Progenitor cell of endocrine pancreas (in vitro differentiated cells): Measurements from ENCODE around the gene SLC10A7. TPM values are rescaled to one million over a fixed set of nuclear protein-coding genes. Genes with fewer than 3 reads are reported as not detected.

Experiments
- DNase-seq: peaks from one replicate; pipeline ENCODE4 v3.0.0; 2021; ENCODE audit warnings: low spot score; ENCODE audit not compliant: unreplicated experiment
- H3K27ac Mint-ChIP-seq: 2 replicates; pipeline ENCODE4 v1.8.0; 2021; ENCODE audit warnings: mild to moderate bottlenecking, moderate library complexity, mixed read lengths
- H3K27me3 Mint-ChIP-seq: 2 replicates; pipeline ENCODE4 v1.8.0; 2021; ENCODE audit warnings: mixed read lengths
- H3K36me3 Mint-ChIP-seq: 2 replicates; pipeline ENCODE4 v1.8.0; 2022; ENCODE audit warnings: mixed read lengths; ENCODE audit not compliant: insufficient read depth
- H3K4me1 Mint-ChIP-seq: 2 replicates; pipeline ENCODE4 v1.8.0; 2021; ENCODE audit warnings: low read depth, mixed read lengths
- H3K4me3 Mint-ChIP-seq: 2 replicates; pipeline ENCODE4 v1.8.0; 2021; ENCODE audit warnings: low read depth, mild to moderate bottlenecking, moderate library complexity, mixed read lengths
- H3K9me3 Mint-ChIP-seq: 2 replicates; pipeline ENCODE4 v1.8.0; 2021; ENCODE audit warnings: low read depth, mixed read lengths
- total RNA-seq: library from RNA; stranded (reverse); gene quantifications from 2 replicates; pipeline ENCODE4 v1.2.1, GENCODE V29; 2021
- TF ChIP-seq, protein P1 (sequence below): fragments of 200-600 bp; sonication (generic); IDR thresholded peaks from one replicate; pipeline ENCODE4 v1.5.0; 2021; ENCODE audit warnings: antibody characterized with exemption, mild to moderate bottlenecking; ENCODE audit not compliant: unreplicated experiment

Gene SLC10A7
- total RNA-seq, 1 donor from 2014 or later: 14.1 TPM

DNA sequence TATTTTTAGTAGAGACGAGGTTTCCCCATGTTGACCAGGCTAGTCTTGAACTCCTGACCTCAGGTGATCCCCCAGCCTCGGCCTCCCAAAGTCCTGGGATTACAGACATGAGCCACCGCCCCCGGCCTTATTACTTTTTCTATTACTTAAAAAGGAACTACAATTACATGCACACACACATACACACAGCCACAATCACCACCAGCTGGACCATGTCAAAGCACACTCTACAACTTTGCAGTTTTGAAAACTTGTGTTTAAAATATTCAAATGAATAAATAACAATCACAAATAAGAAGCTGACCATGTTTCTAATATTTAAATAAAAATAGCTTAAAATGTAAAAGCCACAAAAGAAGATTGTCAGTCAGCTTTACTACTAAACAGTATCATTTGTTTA lies 23.4 kb downstream of the SLC10A7 start:
- TF ChIP-seq, protein P1, sequence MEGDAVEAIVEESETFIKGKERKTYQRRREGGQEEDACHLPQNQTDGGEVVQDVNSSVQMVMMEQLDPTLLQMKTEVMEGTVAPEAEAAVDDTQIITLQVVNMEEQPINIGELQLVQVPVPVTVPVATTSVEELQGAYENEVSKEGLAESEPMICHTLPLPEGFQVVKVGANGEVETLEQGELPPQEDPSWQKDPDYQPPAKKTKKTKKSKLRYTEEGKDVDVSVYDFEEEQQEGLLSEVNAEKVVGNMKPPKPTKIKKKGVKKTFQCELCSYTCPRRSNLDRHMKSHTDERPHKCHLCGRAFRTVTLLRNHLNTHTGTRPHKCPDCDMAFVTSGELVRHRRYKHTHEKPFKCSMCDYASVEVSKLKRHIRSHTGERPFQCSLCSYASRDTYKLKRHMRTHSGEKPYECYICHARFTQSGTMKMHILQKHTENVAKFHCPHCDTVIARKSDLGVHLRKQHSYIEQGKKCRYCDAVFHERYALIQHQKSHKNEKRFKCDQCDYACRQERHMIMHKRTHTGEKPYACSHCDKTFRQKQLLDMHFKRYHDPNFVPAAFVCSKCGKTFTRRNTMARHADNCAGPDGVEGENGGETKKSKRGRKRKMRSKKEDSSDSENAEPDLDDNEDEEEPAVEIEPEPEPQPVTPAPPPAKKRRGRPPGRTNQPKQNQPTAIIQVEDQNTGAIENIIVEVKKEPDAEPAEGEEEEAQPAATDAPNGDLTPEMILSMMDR: no peak
- H3K4me3 Mint-ChIP-seq: no peak overlapping the region
- H3K27ac Mint-ChIP-seq: no peak overlapping the region
- peaks cover 2% of the 10 kb centered on the region for H3K36me3 Mint-ChIP-seq
- H3K4me1 Mint-ChIP-seq: peaks cover 13% of the 10 kb centered on the region
- DNase-seq: no peak
- H3K9me3 Mint-ChIP-seq: no peaks in the 10 kb centered on the region
- no peaks in the 10 kb centered on the region for H3K27me3 Mint-ChIP-seq

DNA sequence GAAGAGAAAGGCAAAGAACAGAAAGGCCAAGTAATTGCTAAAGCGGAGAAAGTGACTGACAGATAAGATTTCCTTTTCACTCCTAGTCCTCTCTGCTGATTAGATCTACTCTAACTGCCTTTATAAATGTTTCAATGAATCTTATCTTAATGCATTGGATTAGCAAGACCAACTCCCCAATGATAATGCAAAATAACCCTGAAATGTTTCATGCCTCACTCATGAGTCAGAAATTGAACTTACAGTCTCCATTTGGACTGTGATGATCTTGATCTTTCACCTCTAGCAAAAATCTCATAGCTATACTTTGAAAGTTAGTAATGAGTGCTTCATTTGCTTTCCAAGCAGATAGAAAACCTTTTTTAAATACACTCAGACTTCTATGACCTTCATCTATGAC lies 26.5 kb downstream of the SLC10A7 start:
- TF ChIP-seq, protein P1: no peak
- Mint-ChIP-seq H3K27ac (no peak overlapping the region), H3K9me3 (no peaks in the 10 kb centered on the region), H3K4me3 (no peak overlapping the region), H3K36me3 (peaks cover 3% of the 10 kb centered on the region), H3K27me3 (no peaks in the 10 kb centered on the region), H3K4me1 (peaks cover 13% of the 10 kb centered on the region)
- DNase-seq: no peak

DNA sequence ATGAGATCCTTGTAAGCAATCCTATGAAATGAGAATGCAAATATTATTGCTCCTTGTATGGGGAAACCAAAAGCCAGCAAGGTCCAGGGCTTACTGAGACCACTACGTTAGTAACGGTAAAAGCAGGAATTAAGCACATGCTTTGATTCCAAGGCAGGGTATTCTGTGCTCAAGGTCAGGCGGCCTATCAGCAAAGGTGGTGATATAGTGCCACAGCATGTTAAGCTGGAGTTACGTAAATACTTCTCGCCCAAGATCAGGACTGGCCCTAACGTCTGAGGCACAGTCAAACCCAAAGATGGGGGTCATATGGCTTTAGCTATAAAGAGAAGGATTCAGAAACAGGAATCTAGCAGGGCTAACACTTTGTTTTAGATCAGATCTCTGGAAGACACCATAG lies 27.6 kb downstream of the SLC10A7 start:
- Mint-ChIP-seq H3K9me3 (no peaks in the 10 kb centered on the region), H3K4me3 (no peak overlapping the region)

DNA sequence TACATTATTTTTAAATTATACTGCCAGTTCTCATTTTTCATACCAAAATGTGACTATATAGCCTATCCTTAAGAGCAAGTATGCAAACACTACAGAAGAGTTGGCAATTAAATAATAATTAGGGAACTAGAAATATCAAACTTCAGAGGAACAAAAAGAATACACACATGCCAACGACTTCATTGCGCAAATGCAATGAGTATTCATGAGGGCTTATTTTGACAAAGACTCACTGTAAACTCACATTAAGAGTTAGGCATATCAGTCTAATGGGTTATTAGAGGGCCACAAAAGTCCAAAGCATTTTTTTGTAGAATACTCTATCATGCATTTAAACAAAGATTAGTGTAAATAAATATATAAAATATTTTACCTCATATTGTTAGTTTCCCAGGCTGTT lies 31.6 kb downstream of the SLC10A7 start:
- peaks cover 3% of the 10 kb centered on the region for H3K36me3 Mint-ChIP-seq
- H3K27ac Mint-ChIP-seq: no peak overlapping the region
- H3K4me1 Mint-ChIP-seq: no peaks in the 10 kb centered on the region
- H3K4me3 Mint-ChIP-seq: no peak overlapping the region
- TF ChIP-seq, protein P1: no peak
- H3K27me3 Mint-ChIP-seq: no peaks in the 10 kb centered on the region
- no peaks in the 10 kb centered on the region for H3K9me3 Mint-ChIP-seq
- DNase-seq: no peak

More for the DNA sequence above, 27.6 kb downstream of the SLC10A7 start:
- TF ChIP-seq, protein P1: no peak
- DNase-seq: no peak
- H3K36me3 Mint-ChIP-seq: peaks cover 3% of the 10 kb centered on the region
- H3K4me1 Mint-ChIP-seq: peaks cover 13% of the 10 kb centered on the region
- H3K27ac Mint-ChIP-seq: no peak overlapping the region
- no peaks in the 10 kb centered on the region for H3K27me3 Mint-ChIP-seq

DNA sequence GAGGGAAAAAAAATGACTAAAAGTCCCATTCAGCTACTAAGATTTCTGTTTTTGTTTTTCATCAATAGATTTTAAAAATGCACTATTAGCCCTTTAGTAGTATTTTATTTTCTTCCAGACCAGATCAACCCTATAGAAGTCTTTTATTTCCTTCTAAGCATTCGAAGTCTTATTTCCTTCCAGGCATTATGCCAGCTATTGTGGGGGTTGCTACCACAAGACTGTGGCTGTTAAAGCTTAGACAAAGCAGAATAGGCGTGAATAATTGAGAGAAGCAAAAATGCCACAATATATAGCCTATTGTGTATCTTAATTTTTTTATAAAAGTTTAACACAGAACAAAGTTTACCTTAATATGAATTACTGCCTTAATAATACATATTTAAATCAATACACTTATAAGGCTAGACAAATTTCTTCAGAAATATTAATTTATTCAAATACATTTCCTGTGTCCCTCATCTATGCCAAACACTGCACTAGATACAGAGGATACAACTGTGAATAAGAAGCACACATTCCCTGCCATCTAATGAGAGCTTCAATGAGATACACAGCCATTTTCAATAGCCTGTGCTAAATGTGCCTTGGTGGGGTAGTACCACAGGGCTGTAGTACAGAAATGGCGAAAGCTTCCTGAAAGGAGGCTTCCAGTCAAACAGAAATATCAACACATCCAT lies 33.1 kb downstream of the SLC10A7 start:
- H3K4me1 Mint-ChIP-seq: no peaks in the 10 kb centered on the region
- H3K27ac Mint-ChIP-seq: no peak overlapping the region
- peaks cover 2% of the 10 kb centered on the region for H3K9me3 Mint-ChIP-seq
- H3K36me3 Mint-ChIP-seq: peaks cover 3% of the 10 kb centered on the region
- TF ChIP-seq, protein P1: no peak
- DNase-seq: no peak
- H3K27me3 Mint-ChIP-seq: no peaks in the 10 kb centered on the region
- no peak overlapping the region for H3K4me3 Mint-ChIP-seq
